AG08395 (cell line): ENCODE results near the gene SLC5A11.

Source experiments
- DNase-seq: peaks from one replicate; pipeline ENCODE4 v3.0.0; 2012; ENCODE audit warnings: mixed read lengths, low spot score

The SLC5A11 gene

DNA sequence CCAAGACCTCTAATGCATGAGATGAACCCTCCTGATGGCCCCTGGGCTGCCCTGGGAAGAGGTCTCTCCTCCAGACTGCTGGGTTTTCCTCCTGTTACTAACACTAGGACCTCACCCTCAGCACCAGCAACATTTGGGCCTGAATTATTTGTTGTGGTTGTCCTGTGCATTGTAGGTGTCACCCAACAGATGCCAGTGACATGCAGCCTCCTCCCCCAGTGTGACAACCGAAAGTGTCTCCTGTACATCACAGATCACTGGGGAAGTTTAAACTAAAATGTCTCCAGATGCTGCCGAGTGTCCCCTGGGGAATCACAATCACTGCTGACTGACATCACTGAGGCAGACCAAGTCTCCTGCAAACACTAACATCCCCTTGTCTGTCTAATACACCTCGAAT is 74.8 kb downstream of the SLC5A11 start:
- DNase-seq: no peak

DNA sequence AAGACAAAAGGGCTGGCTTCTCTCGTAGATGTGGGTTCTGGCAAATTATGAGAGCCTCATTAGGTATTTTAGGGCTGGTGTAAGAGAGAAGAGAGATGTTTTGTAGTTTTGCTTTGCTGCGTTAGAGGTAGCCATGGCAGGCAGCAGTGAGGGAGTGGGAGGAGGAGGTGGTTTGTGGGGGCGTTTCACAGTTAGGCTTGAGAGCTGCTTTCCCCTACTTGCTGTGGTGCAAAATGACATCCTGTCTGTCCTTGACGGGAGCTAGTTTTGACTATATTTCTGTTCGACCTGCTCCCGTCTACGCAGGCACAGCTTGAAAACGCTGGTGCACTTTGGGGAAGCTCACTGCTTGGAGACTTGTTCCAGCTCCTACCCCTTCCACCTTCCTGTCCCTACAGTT is 75.5 kb downstream of the SLC5A11 start:
- DNase-seq: no peak

GRCh38 chr16:24925163-24925562 is 79.4 kb downstream of the SLC5A11 start:
- no peak for DNase-seq

GRCh38 chr16:24929409-24929808 is 83.6 kb downstream of the SLC5A11 start:
- no peak for DNase-seq

DNA sequence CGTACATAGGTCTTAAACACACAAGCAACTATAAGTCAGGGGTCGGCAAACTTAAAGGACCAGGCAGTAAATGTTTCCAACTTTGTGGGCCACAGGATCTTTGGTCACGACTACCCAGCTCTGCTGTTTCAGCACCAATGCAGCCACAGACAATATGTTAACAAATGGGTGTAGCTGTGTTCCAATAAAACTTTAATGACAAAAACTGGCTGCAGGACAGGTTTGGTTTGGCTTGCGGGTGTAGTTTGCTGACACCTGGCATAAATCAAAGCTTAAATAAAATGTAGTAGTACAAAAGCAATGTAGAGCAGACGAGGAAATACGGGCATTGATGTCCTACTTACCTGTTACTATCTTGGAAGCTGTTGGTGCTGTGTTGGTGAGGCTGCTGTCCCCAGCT is 84.7 kb downstream of the SLC5A11 start:
- DNase-seq: no peak

- DNase-seq: no peak
Measured at GRCh38 chr16:24931091-24931490, 85.3 kb downstream of the SLC5A11 start.

- DNase-seq: no peak
Measured at GRCh38 chr16:24935336-24935735, 89.6 kb downstream of the SLC5A11 start.

- no peak for DNase-seq
Measured at GRCh38 chr16:24936151-24936550, 90.4 kb downstream of the SLC5A11 start.

GRCh38 chr16:24939224-24939623 is 93.5 kb downstream of the SLC5A11 start:
- DNase-seq: no peak

- no peak for DNase-seq
Measured at GRCh38 chr16:24939738-24940137, 94.0 kb downstream of the SLC5A11 start.

DNA sequence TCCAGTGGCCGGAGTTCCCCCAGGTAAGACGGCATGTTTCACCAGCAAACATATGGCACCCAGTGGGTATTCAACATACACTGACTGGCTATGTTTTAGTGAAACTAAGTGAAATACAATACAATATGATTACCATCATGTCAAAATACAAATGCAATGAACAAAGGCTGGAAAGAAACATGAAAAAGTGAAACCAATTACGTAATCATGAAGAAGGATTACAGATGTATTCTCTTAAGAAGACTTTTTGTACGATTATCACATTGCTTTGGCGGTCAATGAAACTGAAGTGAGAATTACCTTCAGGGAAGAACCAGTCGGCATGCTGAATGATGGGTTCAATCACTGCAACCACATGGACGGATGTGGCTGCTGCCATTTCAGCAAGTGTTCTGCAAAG is 97.7 kb downstream of the SLC5A11 start:
- DNase-seq: no peak

- DNase-seq: no peak
Measured at GRCh38 chr16:24944206-24944605, 98.4 kb downstream of the SLC5A11 start.

DNA sequence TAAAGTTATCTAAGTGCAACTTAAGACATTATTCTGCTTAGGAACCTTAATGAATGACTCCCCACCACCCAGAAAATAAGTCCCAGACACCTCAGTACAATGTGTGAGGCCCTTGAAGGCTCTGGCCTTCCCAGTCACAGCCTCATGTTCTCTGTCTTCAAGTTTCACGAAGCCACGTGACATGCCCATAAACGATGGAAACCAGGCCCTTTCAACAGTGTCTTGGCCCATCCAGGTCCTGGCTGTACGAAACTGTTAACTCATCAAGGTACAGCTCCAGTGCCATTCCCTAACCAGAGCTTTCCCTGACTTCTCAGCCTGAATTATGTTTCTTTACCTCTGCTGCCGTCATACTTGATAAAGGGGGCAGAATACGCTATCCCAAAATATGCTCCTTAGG is 100.4 kb downstream of the SLC5A11 start:
- no peak for DNase-seq

- DNase-seq: peak; percentile 66
Measured at GRCh38 chr16:24950275-24950674, 104.5 kb downstream of the SLC5A11 start.

DNA sequence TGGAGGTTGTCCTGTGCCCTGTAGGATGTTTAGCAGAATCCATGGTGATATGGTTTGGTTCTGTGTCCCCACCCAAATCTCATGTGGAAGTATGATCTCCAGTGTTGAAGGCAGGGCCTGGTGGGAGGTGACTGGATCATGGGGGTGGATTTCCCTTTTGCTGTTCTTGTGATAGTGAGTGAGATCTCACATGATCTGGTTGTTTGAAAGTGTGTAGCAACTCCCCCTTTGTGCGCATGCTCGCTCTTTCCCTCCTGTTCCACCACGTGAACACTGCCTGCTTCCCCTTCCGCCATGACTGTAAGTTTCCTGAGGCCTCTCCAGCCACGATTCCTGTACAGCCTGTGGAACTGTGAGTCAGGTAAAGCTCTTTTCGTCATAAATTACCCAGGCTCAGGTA is 107.5 kb downstream of the SLC5A11 start:
- no peak for DNase-seq

GRCh38 chr16:24953721-24954120 is 108.0 kb downstream of the SLC5A11 start:
- DNase-seq: no peak

DNA sequence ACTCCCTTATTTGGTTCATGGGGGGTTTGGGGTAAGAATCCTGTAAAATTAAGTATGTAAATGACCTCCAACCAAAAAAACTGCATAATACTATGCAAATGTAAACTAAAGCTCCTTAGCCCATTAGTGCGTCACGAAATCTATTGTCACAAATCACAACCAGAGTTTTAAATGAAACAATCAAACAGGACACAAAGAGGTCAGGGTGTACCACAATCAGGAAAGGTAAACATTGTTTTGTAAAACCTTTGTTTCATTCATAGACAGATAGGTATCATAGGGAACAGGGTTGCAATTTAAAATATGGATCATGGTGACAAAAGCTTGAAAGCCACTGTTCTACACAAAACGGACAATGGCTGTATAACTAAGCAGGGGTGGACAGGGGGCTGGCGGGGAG is 108.4 kb downstream of the SLC5A11 start:
- DNase-seq: no peak

DNA sequence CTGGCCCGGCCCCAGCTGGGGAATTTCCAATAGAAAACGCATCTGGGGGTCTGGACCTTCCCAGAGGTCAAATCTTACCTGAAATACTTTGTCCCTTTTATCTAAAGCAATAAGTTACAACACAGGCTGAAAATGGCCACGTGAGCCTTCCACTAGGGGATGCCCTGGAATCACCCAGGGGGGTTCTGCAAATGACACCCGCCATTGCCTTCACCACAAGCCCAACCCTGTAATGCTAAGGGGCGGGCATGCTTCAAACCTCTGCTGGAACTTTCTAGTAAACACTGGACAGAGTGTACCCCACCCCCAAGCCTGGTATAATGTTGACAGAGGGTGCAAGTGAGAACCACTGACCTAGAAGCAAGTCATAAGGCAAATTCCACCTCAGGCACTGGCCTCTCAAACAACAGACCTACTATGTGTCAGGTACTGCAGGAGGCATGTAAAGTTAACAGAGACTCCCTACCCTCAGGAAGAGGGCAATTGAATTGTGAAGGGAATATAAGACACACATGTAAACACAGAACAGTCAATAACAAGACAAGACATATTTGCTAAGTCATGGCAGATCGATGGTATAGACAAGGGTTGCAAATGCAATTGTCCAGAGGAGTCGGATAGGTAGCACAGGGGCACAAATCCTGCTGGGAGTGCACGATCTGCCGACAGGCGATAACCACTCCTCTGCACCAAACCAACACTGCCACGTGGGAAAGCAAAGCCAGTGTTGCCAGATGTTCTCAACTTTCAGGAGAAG is 110.4 kb downstream of the SLC5A11 start:
- no peak for DNase-seq

DNA sequence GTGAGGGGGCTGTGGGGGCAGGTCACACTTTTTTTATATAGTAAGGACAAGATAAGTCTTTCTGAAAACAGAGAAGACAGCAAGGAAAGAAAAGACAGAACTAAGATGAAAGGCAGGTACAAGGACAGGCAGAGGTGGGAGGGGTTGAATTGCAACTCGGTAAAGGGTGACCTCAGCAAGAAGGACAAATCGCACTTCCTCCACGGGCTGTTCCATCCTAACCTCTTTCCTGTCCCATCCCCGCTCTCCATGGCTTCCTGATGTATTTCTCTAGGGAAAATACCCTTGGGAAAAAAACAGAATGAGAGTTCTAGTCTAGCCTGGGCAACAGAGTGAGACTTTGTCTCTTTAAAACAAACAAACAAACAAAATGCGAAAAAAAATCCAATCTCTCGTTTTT is 112.1 kb downstream of the SLC5A11 start:
- no peak for DNase-seq
